H1 (cell line): ENCODE data around the gene HMOX2. TPM values are rescaled to one million over a fixed set of nuclear protein-coding genes. Genes with fewer than 3 reads are reported as not detected.

Source experiments
- CTCF ChIA-PET: fragments of 300-600 bp; sonication (Branson Sonifier 250); formaldehyde crosslinking; loops from one replicate; lab custom pipeline; 2021; ENCODE audit not compliant: partially characterized antibody; lab: Charles Lee
- POLR2A ChIA-PET: fragments of 300-600 bp; sonication (Branson Sonifier 250); formaldehyde crosslinking; loops from one replicate; lab custom pipeline; 2021; ENCODE audit warnings: inconsistent platforms; ENCODE audit not compliant: partially characterized antibody; lab: Charles Lee
- DNase-seq, 2 experiments: peaks; one replicate each; pipeline versions ENCODE4 v3.0.0 to v3.0.0-alpha.2; 2010 to 2022; ENCODE audit warnings: low spot score in 2 of 2, low read depth in 1 of 2, mixed read lengths in 1 of 2
- FAIRE-seq: peaks from 2 replicates; lab custom pipeline; 2011; peaks lifted over from hg19 to GRCh38; lab: Jason Lieb, UNC
- H2AFZ ChIP-seq: 2 replicates; pipeline ENCODE4 v1.8.1; 2012; ENCODE audit warnings: low read length, inconsistent platforms
- H2AK5ac ChIP-seq: 2 replicates; pipeline ENCODE4 v1.6.1; 2013; ENCODE audit warnings: low read depth, low read length
- H2BK120ac ChIP-seq: replicated peaks from 2 replicates; pipeline ENCODE3; 2013; ENCODE audit warnings: low read depth, low read length, inconsistent platforms
- H2BK12ac ChIP-seq: 2 replicates; pipeline ENCODE4 v1.6.1; 2013; ENCODE audit warnings: low read depth, low read length
- H2BK15ac ChIP-seq: 2 replicates; pipeline ENCODE4 v1.6.1; 2013; ENCODE audit warnings: low read length
- H2BK20ac ChIP-seq: 2 replicates; pipeline ENCODE4 v1.6.1; 2013; ENCODE audit warnings: low read length
- H2BK5ac ChIP-seq: 2 replicates; pipeline ENCODE4 v1.6.1; 2013; ENCODE audit warnings: low read depth, low read length
- H3K14ac ChIP-seq: 2 replicates; pipeline ENCODE4 v1.6.1; 2013; ENCODE audit warnings: inconsistent platforms; ENCODE audit not compliant: insufficient read length
- H3K18ac ChIP-seq: 2 replicates; pipeline ENCODE4 v1.6.1; 2013; ENCODE audit warnings: low read length; ENCODE audit errors: extremely low read depth
- H3K23ac ChIP-seq: 2 replicates; pipeline ENCODE4 v1.6.1; 2013; ENCODE audit warnings: inconsistent platforms; ENCODE audit not compliant: insufficient read length
- H3K23me2 ChIP-seq: 2 replicates; pipeline ENCODE4 v1.6.1; 2013; ENCODE audit warnings: low read depth, low read length
- H3K27ac ChIP-seq: 2 replicates; pipeline ENCODE4 v1.6.1; 2011; ENCODE audit warnings: low read depth, low read length, inconsistent platforms
- H3K27me3 ChIP-seq, 4 experiments: replicated peaks in 1 of 4; 1 replicate in 1 of 4; 2 replicates in 3 of 4; pipeline versions ENCODE4 v1.6.1 to v1.8.1; 2011 to 2013; ENCODE audit warnings: low read length in 3 of 4, mild to moderate bottlenecking in 3 of 4, inconsistent platforms in 2 of 4, mixed read lengths in 2 of 4, moderate library complexity in 1 of 4; ENCODE audit not compliant: control insufficient read depth in 3 of 4, insufficient read depth in 3 of 4; ENCODE audit errors: extremely low read depth in 1 of 4
- H3K36me3 ChIP-seq, 4 experiments: 2 replicates each; pipeline versions ENCODE4 v1.6.1 to v1.8.1; 2011 to 2013; ENCODE audit warnings: mild to moderate bottlenecking in 4 of 4, low read length in 3 of 4, moderate library complexity in 2 of 4, control low read depth in 1 of 4, inconsistent platforms in 1 of 4; ENCODE audit not compliant: insufficient read depth in 4 of 4, control insufficient read depth in 2 of 4
- H3K4ac ChIP-seq: replicated peaks from 2 replicates; pipeline ENCODE3; 2013; ENCODE audit warnings: low read length, low read depth, mixed read lengths, inconsistent platforms; ENCODE audit not compliant: insufficient read length
- H3K4me1 ChIP-seq, 4 experiments: replicated peaks in 1 of 4; 1 replicate in 1 of 4; 2 replicates in 3 of 4; pipeline versions ENCODE4 v1.6.1 to v1.8.1; 2011 to 2013; ENCODE audit warnings: low read length in 3 of 4, inconsistent platforms in 2 of 4, mixed read lengths in 1 of 4; ENCODE audit not compliant: insufficient read depth in 4 of 4, control insufficient read depth in 3 of 4
- H3K4me2 ChIP-seq, 2 experiments: 2 replicates each; pipeline versions ENCODE4 v1.6.1 to v1.8.1; 2011 to 2013; ENCODE audit warnings: low read depth in 2 of 2, low read length in 2 of 2, control low read depth in 1 of 2, inconsistent platforms in 1 of 2, mild to moderate bottlenecking in 1 of 2; ENCODE audit not compliant: insufficient read depth in 1 of 2
- H3K4me3 ChIP-seq, 4 experiments: fragments of 200-600, 300-600 bp in 1 of 4; sonication (generic), shearing (Covaris generic), sonication (Bioruptor Twin) in 1 of 4; 2 replicates each; pipeline versions ENCODE4 v1.5.1 to v1.8.1; 2011 to 2016; ENCODE audit warnings: low read length in 4 of 4, low read depth in 3 of 4, control low read depth in 2 of 4, inconsistent platforms in 2 of 4, mild to moderate bottlenecking in 2 of 4, mixed read lengths in 1 of 4, moderate library complexity in 1 of 4; ENCODE audit not compliant: insufficient read depth in 2 of 4; ENCODE audit errors: extremely low read depth in 1 of 4
- H3K56ac ChIP-seq: replicated peaks from 2 replicates; pipeline ENCODE3; 2013; ENCODE audit warnings: low read depth, mild to moderate bottlenecking, mixed read lengths, low read length, inconsistent platforms; ENCODE audit not compliant: insufficient read length
- H3K79me1 ChIP-seq: 2 replicates; pipeline ENCODE4 v1.6.1; 2013; ENCODE audit warnings: low read depth, low read length, control low read depth
- H3K79me2 ChIP-seq, 2 experiments: 2 replicates each; pipeline versions ENCODE4 v1.6.1 to v1.8.1; 2012 to 2013; ENCODE audit warnings: low read length in 2 of 2, mild to moderate bottlenecking in 2 of 2, inconsistent platforms in 1 of 2; ENCODE audit not compliant: insufficient read depth in 2 of 2, control insufficient read depth in 1 of 2
- H3K9ac ChIP-seq, 4 experiments: replicated peaks in 1 of 4; 1 replicate in 1 of 4; 2 replicates in 3 of 4; pipeline versions ENCODE4 v1.6.1 to v1.8.1; 2011 to 2013; ENCODE audit warnings: low read depth in 3 of 4, low read length in 3 of 4, control low read depth in 2 of 4, mild to moderate bottlenecking in 2 of 4, moderate library complexity in 2 of 4, inconsistent platforms in 1 of 4; ENCODE audit errors: extremely low read depth in 1 of 4
- H3K9me3 ChIP-seq, 2 experiments: 2 replicates each; pipeline versions ENCODE4 v1.6.1 to v1.8.1; 2012 to 2013; ENCODE audit warnings: mild to moderate bottlenecking in 2 of 2, moderate library complexity in 2 of 2, control low read depth in 1 of 2, inconsistent platforms in 1 of 2, low read depth in 1 of 2, low read length in 1 of 2, mixed read lengths in 1 of 2; ENCODE audit not compliant: insufficient read depth in 2 of 2
- H4K20me1 ChIP-seq, 2 experiments: replicated peaks in 1 of 2; 2 replicates each; pipeline versions ENCODE3 to v1.8.1; 2011 to 2013; ENCODE audit warnings: inconsistent platforms in 2 of 2, low read length in 2 of 2, mild to moderate bottlenecking in 1 of 2; ENCODE audit not compliant: insufficient read depth in 2 of 2, control insufficient read depth in 1 of 2
- H4K5ac ChIP-seq: 2 replicates; pipeline ENCODE4 v1.6.1; 2013; ENCODE audit warnings: low read length, low read depth, mixed read lengths, inconsistent platforms; ENCODE audit not compliant: insufficient read length
- H4K8ac ChIP-seq: 2 replicates; pipeline ENCODE4 v1.8.0; 2013; ENCODE audit warnings: mild to moderate bottlenecking, moderate library complexity, low read length, inconsistent platforms; ENCODE audit not compliant: insufficient read depth; ENCODE audit errors: extremely low read depth
- H4K91ac ChIP-seq: replicated peaks from 2 replicates; pipeline ENCODE3; 2013; ENCODE audit warnings: low read length, mixed read lengths, inconsistent platforms; ENCODE audit not compliant: insufficient read length
- ASH2L ChIP-seq: fragments of 200-600, 300-600 bp; sonication (generic); IDR thresholded peaks from one replicate; pipeline ENCODE4 v1.7.1; 2017; ENCODE audit warnings: low read length
- ATF2 ChIP-seq: IDR thresholded peaks from 2 replicates; pipeline ENCODE4 v1.6.1; 2012; ENCODE audit warnings: low read length, inconsistent platforms
- CBX5 ChIP-seq: fragments of 300-800, 300-1000 bp; sonication (generic); IDR thresholded peaks from 2 replicates; pipeline ENCODE4 v1.7.1; 2016; ENCODE audit warnings: antibody characterized with exemption, low read length, low read depth
- CBX8 ChIP-seq: fragments of 300-800, 300-1000 bp; sonication (generic); IDR thresholded peaks from 2 replicates; pipeline ENCODE4 v1.7.1; 2016; ENCODE audit warnings: low read depth, low read length, borderline replicate concordance
- CTBP2 ChIP-seq: IDR thresholded peaks from 2 replicates; pipeline ENCODE4 v1.7.0; 2011; ENCODE audit warnings: borderline replicate concordance, mild to moderate bottlenecking, moderate library complexity, mixed read lengths, low read length; ENCODE audit not compliant: insufficient read depth, insufficient read length
- HDAC6 ChIP-seq: IDR thresholded peaks from one replicate; pipeline ENCODE4 v1.7.1; 2012; ENCODE audit warnings: low read depth, mild to moderate bottlenecking, inconsistent platforms, low read length, moderate library complexity
- KDM1A ChIP-seq: fragments of 200-600, 300-600 bp; sonication (generic); IDR thresholded peaks from 2 replicates; pipeline ENCODE4 v1.7.1; 2016; ENCODE audit warnings: mild to moderate bottlenecking, low read length, borderline replicate concordance
- RAD21 ChIP-seq, 2 experiments: IDR thresholded peaks in 1 of 2; conservative IDR thresholded peaks in 1 of 2; 2 replicates each; pipeline ENCODE4 v1.6.1; 2011; ENCODE audit warnings: low read depth in 2 of 2, low read length in 2 of 2, improper control_type of control experiment in 1 of 2, inconsistent platforms in 1 of 2, mild to moderate bottlenecking in 1 of 2, moderate library complexity in 1 of 2
- RFX5 ChIP-seq: IDR thresholded peaks from 2 replicates; pipeline ENCODE4 v1.6.1; 2011; ENCODE audit warnings: low read depth, low read length, improper control_type of control experiment, borderline replicate concordance
- SP1 ChIP-seq: IDR thresholded peaks from 2 replicates; pipeline ENCODE4 v1.6.1; 2011; ENCODE audit warnings: low read depth, low read length
- TAF7 ChIP-seq: optimal IDR thresholded peaks from 2 replicates; pipeline ENCODE3; 2011; ENCODE audit warnings: low read depth, mild to moderate bottlenecking, inconsistent platforms, low read length, moderate library complexity, borderline replicate concordance
- WGBS, 2 experiments: shearing (Covaris generic) in 1 of 2; methylation state at CpG; one replicate each; pipeline versions ENCODE4 v1.1.6 to v1.1.7; 2013 to 2015; ENCODE audit warnings: low lambda C conversion rate in 2 of 2, mixed read lengths in 2 of 2, inconsistent platforms in 1 of 2, low coverage in 1 of 2, missing lambda C conversion rate in 1 of 2; ENCODE audit not compliant: insufficient replicate concordance in 2 of 2, insufficient coverage in 1 of 2, insufficient read length in 1 of 2; ENCODE audit errors: extremely low coverage in 1 of 2, missing lambda C conversion rate in 1 of 2; 5-methylcytosine and 5-hydroxymethylcytosine counted together
- polyA plus RNA-seq, 7 experiments: library from polyadenylated mRNA; depleted of rRNA in 3 of 7; stranded (reverse) in 5 of 7; unstranded in 2 of 7; fragments of >200 nt in 5 of 7; fragments of 200-250 nt in 2 of 7; gene quantifications; 1 replicate in 5 of 7; 2 replicates in 1 of 7; 4 replicates in 1 of 7; pipeline versions ENCODE4 v1.2.1 to v1.2.3, GENCODE V29; 2011 to 2013; ENCODE audit warnings: missing spikeins in 2 of 7, mixed read lengths in 2 of 7
- total RNA-seq: library from RNA; stranded (reverse); fragmentation: NEBNext Ultra II Directional; extraction: Animal tissue kit (Norgen Biotek cat#: 25700); gene quantifications from 2 replicates; pipeline ENCODE4 v1.2.1, GENCODE V29; 2021

HMOX2 gene
- total and polyA plus RNA-seq, 2 of the 8 experiments (the other 6 are each of a cell fraction or from before 2014, with no cell fraction given): 36.5 to 48.4 TPM

GRCh38 chr16:4443271-4443670 is 32.9 kb upstream of the HMOX2 start:
- Histone ChIP-seq H4K8ac (no peak overlapping the region; the same call in 1 of the 2 replicates), H2BK5ac (no peak overlapping the region), H3K4me1 (no peaks in the 10 kb centered on the region), H2BK20ac (no peak overlapping the region), H4K20me1 (peaks cover 2 to 16% of the 10 kb centered on the region in 2 experiments), H2BK120ac (no peak overlapping the region), H4K91ac (no peak overlapping the region), H3K4me2 (no peak overlapping the region), H2BK12ac (no peak overlapping the region), H3K4me3 (no peak overlapping the region), H4K5ac (no peak overlapping the region), H3K79me1 (no peaks in the 10 kb centered on the region), H3K79me2 (no peaks in the 10 kb centered on the region), H3K23me2 (no peaks in the 10 kb centered on the region), H3K56ac (no peak overlapping the region), H3K27ac (no peak overlapping the region), H3K9me3 (no peaks in the 10 kb centered on the region), H3K36me3 (peaks cover 29 to 78% (median 65%) of the 10 kb centered on the region in 4 experiments), H2AFZ (no peak overlapping the region), H2AK5ac (no peak overlapping the region), H3K14ac (no peak overlapping the region), H2BK15ac (no peak overlapping the region), H3K9ac (no peak overlapping the region), H3K4ac (no peak overlapping the region), H3K27me3 (no peaks in the 10 kb centered on the region), H3K18ac (no peak overlapping the region), H3K23ac (no peak overlapping the region)
- FAIRE-seq (no peak), DNase-seq (no peak)
- ChIA-PET CTCF (no interaction called here), POLR2A (interaction anchor here (1.4 to 21.6 kb wide), 4 partner anchors 12 to 29 kb away, joined by 5 to 257 read pairs (median 18); partner anchors contain the start of genes HMOX2 and NMRAL1)
- TF ChIP-seq SP1 (no peak), CTBP2 (no peak), CBX5 (no peak), KDM1A (no peak), CBX8 (no peak), TAF7 (no peak), RFX5 (no peak), RAD21 (IDR thresholded peaks at IDR 0.05 in 1 of 2, conservative IDR thresholded peaks at IDR 0.05 in 1 of 2; ENCODE audit: low read depth in 2 of 2, low read length in 2 of 2) (no peak), ATF2 (no peak), HDAC6 (no peak), ASH2L (no peak)
- 82% methylated on average over 5 of the region's 5 CpGs; no CpG with 5 or more reads in 1 of the 2 experiments for WGBS, 2 experiments
